Fibroblast of pulmonary artery (primary cell): ENCODE data around the gene BCAS1.

Source experiments
- DNase-seq: peaks from one replicate; pipeline ENCODE4 v3.0.0-alpha.2; 2010; ENCODE audit warnings: low read depth
- H3K4me3 ChIP-seq: replicated peaks from 2 replicates; pipeline ENCODE4 v1.5.1; 2011; ENCODE audit warnings: low read depth, mild to moderate bottlenecking, control low read depth, low read length, moderate library complexity
- TF ChIP-seq, protein P1 (sequence below): IDR thresholded peaks from 2 replicates; pipeline ENCODE4 v1.5.1; 2011; ENCODE audit warnings: mild to moderate bottlenecking, control low read depth, low read length, inconsistent platforms; ENCODE audit errors: missing control alignments

BCAS1 gene

DNA sequence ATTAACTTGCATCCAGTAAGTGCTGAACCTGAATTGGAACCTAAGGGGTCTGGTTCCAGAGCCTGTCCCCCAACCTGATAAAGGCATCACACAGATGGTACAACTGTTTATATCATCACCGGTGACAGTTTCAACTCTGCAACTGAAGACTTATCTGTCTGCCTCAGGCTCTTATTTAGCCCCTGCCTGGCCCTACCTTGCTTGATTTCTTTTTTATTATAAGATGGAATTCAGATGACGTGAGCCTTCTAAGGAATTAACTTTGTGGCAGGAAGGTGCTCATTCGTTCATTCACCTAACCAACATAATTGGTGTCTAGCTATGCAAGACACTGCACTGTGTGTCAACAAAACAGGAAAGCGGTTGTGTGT lies 175.0 kb downstream of the BCAS1 start:
- no peak for DNase-seq
- TF ChIP-seq, protein P1, sequence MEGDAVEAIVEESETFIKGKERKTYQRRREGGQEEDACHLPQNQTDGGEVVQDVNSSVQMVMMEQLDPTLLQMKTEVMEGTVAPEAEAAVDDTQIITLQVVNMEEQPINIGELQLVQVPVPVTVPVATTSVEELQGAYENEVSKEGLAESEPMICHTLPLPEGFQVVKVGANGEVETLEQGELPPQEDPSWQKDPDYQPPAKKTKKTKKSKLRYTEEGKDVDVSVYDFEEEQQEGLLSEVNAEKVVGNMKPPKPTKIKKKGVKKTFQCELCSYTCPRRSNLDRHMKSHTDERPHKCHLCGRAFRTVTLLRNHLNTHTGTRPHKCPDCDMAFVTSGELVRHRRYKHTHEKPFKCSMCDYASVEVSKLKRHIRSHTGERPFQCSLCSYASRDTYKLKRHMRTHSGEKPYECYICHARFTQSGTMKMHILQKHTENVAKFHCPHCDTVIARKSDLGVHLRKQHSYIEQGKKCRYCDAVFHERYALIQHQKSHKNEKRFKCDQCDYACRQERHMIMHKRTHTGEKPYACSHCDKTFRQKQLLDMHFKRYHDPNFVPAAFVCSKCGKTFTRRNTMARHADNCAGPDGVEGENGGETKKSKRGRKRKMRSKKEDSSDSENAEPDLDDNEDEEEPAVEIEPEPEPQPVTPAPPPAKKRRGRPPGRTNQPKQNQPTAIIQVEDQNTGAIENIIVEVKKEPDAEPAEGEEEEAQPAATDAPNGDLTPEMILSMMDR = no peak
- no peak overlapping the region for H3K4me3 ChIP-seq

GRCh38 chr20:53894707-53895384 lies 175.5 kb downstream of the BCAS1 start:
- no peak overlapping the region for H3K4me3 ChIP-seq
- TF ChIP-seq, protein P1 = no peak
- DNase-seq = no peak
